CD14-positive monocyte (primary cell): Measurements from ENCODE around the gene ADAMTS7. TPM values are rescaled to one million over a fixed set of nuclear protein-coding genes. Genes with fewer than 3 reads are reported as not detected.

Experiments used
- DNase-seq, 3 donors: peaks; one replicate each; pipeline ENCODE4 v3.0.0-alpha.2; 2011 to 2022
- H2AFZ ChIP-seq: 2 replicates; pipeline ENCODE4 v1.6.0; 2012; ENCODE audit warnings: mild to moderate bottlenecking, low read depth, low read length, inconsistent platforms; ENCODE audit not compliant: insufficient read depth, poor library complexity, severe bottlenecking
- H3K27ac ChIP-seq, 2 donors: 1 replicate in 1 of 2; 2 replicates in 1 of 2; pipeline ENCODE4 v1.5.1; 2012 to 2013; ENCODE audit warnings: low read length in 2 of 2, control low read depth in 1 of 2, inconsistent platforms in 1 of 2, low read depth in 1 of 2, mild to moderate bottlenecking in 1 of 2
- H3K27me3 ChIP-seq, 2 donors: one replicate each; pipeline versions ENCODE4 v1.6.0 to v1.6.1; 2011 to 2013; ENCODE audit warnings: low read length in 2 of 2; ENCODE audit not compliant: control insufficient read depth in 2 of 2, insufficient read depth in 2 of 2
- H3K36me3 ChIP-seq, 2 donors: replicated peaks in 1 of 2; 1 replicate in 1 of 2; 2 replicates in 1 of 2; pipeline versions ENCODE4 v1.5.1 to v1.6.1; 2012 to 2013; ENCODE audit warnings: low read length in 2 of 2, control low read depth in 1 of 2, inconsistent platforms in 1 of 2, mild to moderate bottlenecking in 1 of 2; ENCODE audit not compliant: insufficient read depth in 2 of 2, control insufficient read depth in 1 of 2
- H3K4me1 ChIP-seq, 2 donors: 1 replicate in 1 of 2; 2 replicates in 1 of 2; pipeline versions ENCODE4 v1.5.1 to v1.6.1; 2012 to 2013; ENCODE audit warnings: low read length in 2 of 2, control low read depth in 1 of 2, inconsistent platforms in 1 of 2, mild to moderate bottlenecking in 1 of 2, moderate library complexity in 1 of 2; ENCODE audit not compliant: insufficient read depth in 2 of 2, control insufficient read depth in 1 of 2
- H3K4me2 ChIP-seq: replicated peaks from 2 replicates; pipeline ENCODE3; 2012; ENCODE audit warnings: low read length, moderate library complexity, mild to moderate bottlenecking; ENCODE audit not compliant: poor library complexity, severe bottlenecking; ENCODE audit errors: extremely low read depth
- H3K4me3 ChIP-seq, 3 experiments: fragments of 200-600 bp in 1 of 3; sonication (generic) in 1 of 3; replicated peaks in 1 of 3; 1 replicate in 2 of 3; 2 replicates in 1 of 3; pipeline ENCODE4 v1.5.1; 2011 to 2013; ENCODE audit warnings: low read length in 3 of 3, mild to moderate bottlenecking in 3 of 3, control low read depth in 2 of 3, low read depth in 2 of 3, inconsistent platforms in 1 of 3, moderate library complexity in 1 of 3
- H3K79me2 ChIP-seq: 2 replicates; pipeline ENCODE4 v1.6.0; 2012; ENCODE audit warnings: mild to moderate bottlenecking, control low read depth, inconsistent platforms, low read length, moderate library complexity; ENCODE audit not compliant: insufficient read depth
- H3K9ac ChIP-seq: 2 replicates; pipeline ENCODE4 v1.6.0; 2017; ENCODE audit warnings: low read length, mild to moderate bottlenecking; ENCODE audit not compliant: insufficient read depth, poor library complexity, severe bottlenecking
- H3K9me3 ChIP-seq, 2 donors: replicated peaks in 1 of 2; 1 replicate in 1 of 2; 2 replicates in 1 of 2; pipeline versions ENCODE4 v1.5.1 to v1.6.1; 2012 to 2013; ENCODE audit warnings: low read length in 2 of 2, control low read depth in 1 of 2; ENCODE audit not compliant: control insufficient read depth in 1 of 2, insufficient read depth in 1 of 2
- H4K20me1 ChIP-seq: 2 replicates; pipeline ENCODE4 v1.6.0; 2012; ENCODE audit warnings: mild to moderate bottlenecking, low read length, control low read depth, moderate library complexity; ENCODE audit not compliant: insufficient read depth
- H3K27ac Mint-ChIP-seq, 7 donors: one replicate each; pipeline ENCODE4 v1.8.0; 2020; ENCODE audit warnings: mild to moderate bottlenecking in 7 of 7, mixed read lengths in 7 of 7, moderate library complexity in 6 of 7, inconsistent platforms in 2 of 7
- H3K27me3 Mint-ChIP-seq, 3 donors: one replicate each; pipeline ENCODE4 v1.8.0; 2021 to 2022; ENCODE audit warnings: low read depth in 3 of 3, mild to moderate bottlenecking in 3 of 3, mixed read lengths in 3 of 3, moderate library complexity in 3 of 3, inconsistent platforms in 1 of 3
- H3K36me3 Mint-ChIP-seq, 2 donors: one replicate each; pipeline ENCODE4 v1.8.0; 2020; ENCODE audit warnings: mixed read lengths in 2 of 2, inconsistent platforms in 1 of 2, mild to moderate bottlenecking in 1 of 2
- H3K4me1 Mint-ChIP-seq: one replicate; pipeline ENCODE4 v1.8.0; 2020; ENCODE audit warnings: mild to moderate bottlenecking, mixed read lengths
- H3K4me3 Mint-ChIP-seq, 2 donors: one replicate each; pipeline ENCODE4 v1.8.0; 2020; ENCODE audit warnings: mild to moderate bottlenecking in 2 of 2, mixed read lengths in 2 of 2, moderate library complexity in 1 of 2
- H3K9me3 Mint-ChIP-seq, 7 donors: one replicate each; pipeline ENCODE4 v1.8.0; 2020 to 2022; ENCODE audit warnings: mixed read lengths in 7 of 7, mild to moderate bottlenecking in 6 of 7, moderate library complexity in 6 of 7, inconsistent platforms in 2 of 7
- CTCF ChIP-seq: fragments of 200-600 bp; IDR thresholded peaks from one replicate; pipeline ENCODE4 v1.8.0; 2022; ENCODE audit warnings: antibody characterized with exemption, mild to moderate bottlenecking
- WGBS: methylation state at CpG from one replicate; pipeline ENCODE4 v1.1.5; 2013; ENCODE audit warnings: missing lambda C conversion rate; ENCODE audit not compliant: insufficient coverage; 5-methylcytosine and 5-hydroxymethylcytosine counted together
- intact Hi-C, 2 donors: fragments of 100-400 bp; cut with micrococcal nuclease; formaldehyde crosslinking; loops; one replicate each; pipeline versions ENCODE4 v1.15.0 to v1.15.1; 2023
- polyA plus RNA-seq, 3 donors: library from polyadenylated mRNA; depleted of rRNA in 1 of 3; unstranded in 2 of 3; stranded (reverse) in 1 of 3; fragments of 300-500 nt in 2 of 3; fragments of >200 nt in 1 of 3; fragmentation: Illumina TruSeq in 2 of 3; gene quantifications; 1 replicate in 2 of 3; 2 replicates in 1 of 3; pipeline ENCODE4 v1.2.3, GENCODE V29; 2012 to 2021

The ADAMTS7 gene
- polyA plus RNA-seq, 3 donors, result not detected

- Histone ChIP-seq H3K9ac (no peak overlapping the region), H3K79me2 (no peaks in the 10 kb centered on the region), H3K9me3 (no peaks in the 10 kb centered on the region), H3K4me2 (no peak overlapping the region), H3K36me3 (no peaks in the 10 kb centered on the region), H3K27me3 (no peaks in the 10 kb centered on the region), H4K20me1 (no peaks in the 10 kb centered on the region), H3K4me3 (no peak overlapping the region), H3K27ac (no peak overlapping the region), H3K4me1 (peaks cover 0 to 2% of the 10 kb centered on the region in 2 donors), H2AFZ (no peak overlapping the region)
- no peak for TF ChIP-seq CTCF
- intact Hi-C loops, result no loop called here
- no CpG with 5 or more reads among the region's 2 CpGs for WGBS
- no peak for DNase-seq
- Mint-ChIP-seq H3K36me3 (no peaks in the 10 kb centered on the region), H3K27ac (peak overlapping the region in 1 of 7 donors; percentile 25), H3K4me1 (peaks cover 2% of the 10 kb centered on the region), H3K4me3 (no peak overlapping the region), H3K27me3 (peaks cover 0 to 4% (median 0%) of the 10 kb centered on the region in 3 donors), H3K9me3 (peaks cover 0 to 5% (median 0%) of the 10 kb centered on the region in 7 donors)
Measured at GRCh38 chr15:78854833-78855372, 43.6 kb upstream of the ADAMTS7 start.

GRCh38 chr15:78853500-78853899, 42.2 kb upstream of the ADAMTS7 start:
- Histone ChIP-seq H2AFZ (no peak overlapping the region), H3K79me2 (no peaks in the 10 kb centered on the region), H3K4me3 (no peak overlapping the region), H3K4me1 (no peaks in the 10 kb centered on the region), H4K20me1 (no peaks in the 10 kb centered on the region), H3K27me3 (no peaks in the 10 kb centered on the region), H3K9ac (no peak overlapping the region), H3K36me3 (no peaks in the 10 kb centered on the region), H3K4me2 (no peak overlapping the region), H3K9me3 (no peaks in the 10 kb centered on the region), H3K27ac (no peak overlapping the region)
- Mint-ChIP-seq H3K36me3 (no peaks in the 10 kb centered on the region), H3K4me1 (no peaks in the 10 kb centered on the region), H3K4me3 (no peak overlapping the region), H3K27ac (no peak overlapping the region), H3K27me3 (peaks cover 0 to 6% (median 0%) of the 10 kb centered on the region in 3 donors), H3K9me3 (peaks cover 0 to 3% (median 0%) of the 10 kb centered on the region in 7 donors)
- no peak for DNase-seq
- 85% methylated on average over 2 of the region's 6 CpGs for WGBS
- intact Hi-C loops, result no loop called here
- no peak for TF ChIP-seq CTCF
